HCT116 (cell line): ENCODE data around the gene GRIK5. TPM values are rescaled to one million over a fixed set of nuclear protein-coding genes. Genes with fewer than 3 reads are reported as not detected.
"Not testable (repeated sequence)": the region's sequence is repeated elsewhere in the genome, so short reads cannot be mapped to it uniquely, and the experiment has no call there.

Source experiments
- ATAC-seq: fragments of 200-7000 bp; cut with Tn5 transposase; 2 replicates; pipeline ENCODE4 v1.9.1; 2020; ENCODE audit warnings: mild to moderate bottlenecking, moderate library complexity
- BruUV-seq: library from RNA; stranded (reverse); fragments of 400-500 nt; replicated peaks from 2 replicates; lab custom pipeline; 2021; lab: Mats Ljungman, UMichigan
- CTCF ChIA-PET: fragments of 300-600 bp; sonication (Branson Sonifier 250); formaldehyde crosslinking; loops from one replicate; lab custom pipeline; 2021; ENCODE audit warnings: antibody characterized with exemption; lab: Charles Lee
- POLR2A ChIA-PET: fragments of 300-600, 350-600 bp; sonication (Branson Sonifier 250); formaldehyde crosslinking; loops from one replicate; lab custom pipeline; 2021; ENCODE audit warnings: antibody characterized with exemption; lab: Charles Lee
- RAD21 ChIA-PET, 2 experiments: fragments of 300-600 bp; sonication (Branson Sonifier 250); formaldehyde crosslinking; loops; one replicate each; lab custom pipeline; 2023; ENCODE audit warnings: low total read pairs in 2 of 2; ENCODE audit not compliant: uncharacterized antibody in 2 of 2, unreplicated experiment in 2 of 2, low non-redundant PET in 1 of 2; lab: Charles Lee
- DNase-seq: peaks from one replicate; pipeline ENCODE4 v3.0.0-alpha.2; 2010; ENCODE audit warnings: low read depth, low spot score
- H2AFZ ChIP-seq: fragments of 200-600 bp; shearing (Covaris generic), sonication (generic); 2 replicates; pipeline ENCODE4 v1.6.1; 2017; ENCODE audit warnings: low read depth, mixed run types, mixed read lengths, antibody characterized with exemption, low read length; ENCODE audit not compliant: poor library complexity, severe bottlenecking
- H3K27ac ChIP-seq: 2 replicates; pipeline ENCODE4 v1.5.1; 2012; ENCODE audit warnings: low read depth, low read length
- H3K27me3 ChIP-seq: fragments of 200-600 bp; sonication (generic); 2 replicates; pipeline ENCODE4 v1.6.1; 2016; ENCODE audit warnings: mixed run types, low read length, mixed read lengths; ENCODE audit not compliant: insufficient read depth
- H3K36me3 ChIP-seq, 2 experiments: fragments of 200-500 bp in 1 of 2; fragments of 200-600 bp in 1 of 2; sonication (Bioruptor generic) in 1 of 2; sonication (generic) in 1 of 2; 2 replicates each; pipeline versions ENCODE4 v1.5.1 to v1.6.1; 2014 to 2016; ENCODE audit warnings: low read length in 2 of 2, inconsistent platforms in 1 of 2, mixed read lengths in 1 of 2, mixed run types in 1 of 2; ENCODE audit not compliant: insufficient read depth in 2 of 2, control insufficient read depth in 1 of 2
- H3K4me1 ChIP-seq, 2 experiments: fragments of 200-600 bp in 1 of 2; sonication (generic) in 1 of 2; 2 replicates each; pipeline versions ENCODE4 v1.5.1 to v1.6.1; 2012 to 2017; ENCODE audit warnings: low read length in 2 of 2, inconsistent platforms in 1 of 2, mild to moderate bottlenecking in 1 of 2, mixed read lengths in 1 of 2, mixed run types in 1 of 2, moderate library complexity in 1 of 2; ENCODE audit not compliant: insufficient read depth in 2 of 2, control insufficient read depth in 1 of 2
- H3K4me2 ChIP-seq: fragments of 200-600 bp; sonication (generic); 2 replicates; pipeline ENCODE4 v1.6.1; 2017; ENCODE audit warnings: mixed run types, low read length, mixed read lengths
- H3K4me3 ChIP-seq, 2 experiments: fragments of 200-600 bp in 1 of 2; sonication (generic) in 1 of 2; replicated peaks in 1 of 2; 2 replicates each; pipeline ENCODE4 v1.5.1; 2011 to 2016; ENCODE audit warnings: low read length in 2 of 2, control low read depth in 1 of 2, low read depth in 1 of 2, mild to moderate bottlenecking in 1 of 2, mixed read lengths in 1 of 2, mixed run types in 1 of 2
- H3K79me2 ChIP-seq: fragments of 200-600 bp; sonication (generic); 2 replicates; pipeline ENCODE4 v1.6.1; 2017; ENCODE audit warnings: mild to moderate bottlenecking, mixed run types, low read length, moderate library complexity, mixed read lengths; ENCODE audit not compliant: insufficient read depth
- H3K9ac ChIP-seq: fragments of 200-600 bp; sonication (generic); 2 replicates; pipeline ENCODE4 v1.6.1; 2016; ENCODE audit warnings: low read length, mixed read lengths
- H3K9me2 ChIP-seq: fragments of 200-600 bp; sonication (generic), shearing (Covaris generic); 2 replicates; pipeline ENCODE4 v1.6.1; 2017; ENCODE audit warnings: mixed run types, mild to moderate bottlenecking, moderate library complexity; ENCODE audit not compliant: insufficient read depth
- H3K9me3 ChIP-seq, 2 experiments: fragments of 200-500 bp in 1 of 2; fragments of 200-600 bp in 1 of 2; sonication (Bioruptor generic) in 1 of 2; sonication (generic) in 1 of 2; 2 replicates each; pipeline ENCODE4 v1.6.1; 2014 to 2017; ENCODE audit warnings: low read length in 2 of 2, mixed read lengths in 2 of 2, inconsistent platforms in 1 of 2, low read depth in 1 of 2, mild to moderate bottlenecking in 1 of 2, mixed run types in 1 of 2, moderate library complexity in 1 of 2; ENCODE audit not compliant: control insufficient read depth in 1 of 2, insufficient read depth in 1 of 2
- H4K20me1 ChIP-seq: fragments of 200-600 bp; sonication (generic), shearing (Covaris generic); 2 replicates; pipeline ENCODE4 v1.6.1; 2017; ENCODE audit warnings: mixed run types, mild to moderate bottlenecking, moderate library complexity; ENCODE audit not compliant: insufficient read depth
- FOSL1 ChIP-seq: IDR thresholded peaks from 2 replicates; pipeline ENCODE4 v1.6.1; 2012; ENCODE audit warnings: low read depth
- SIN3A ChIP-seq: IDR thresholded peaks from 2 replicates; pipeline ENCODE4 v1.6.1; 2012; ENCODE audit warnings: low read depth
- YY1 ChIP-seq: IDR thresholded peaks from 2 replicates; pipeline ENCODE4 v1.6.1; 2011; ENCODE audit warnings: low read length, low read depth, moderate library complexity, mild to moderate bottlenecking; ENCODE audit not compliant: insufficient replicate concordance; ENCODE audit errors: extremely low read depth
- intact Hi-C: fragments of 100-400 bp; cut with micrococcal nuclease; formaldehyde crosslinking; loops from 2 replicates; pipeline ENCODE4 v1.10.0; 2022
- total RNA-seq: library from RNA; stranded (reverse); gene quantifications from one replicate; pipeline ENCODE4 v1.2.1, GENCODE V29; 2021; ENCODE audit not compliant: unreplicated experiment
- TF ChIP-seq, protein P1 (sequence below): IDR thresholded peaks from 2 replicates; pipeline ENCODE4 v1.6.1; 2012

Gene GRIK5
- total RNA-seq, 1 experiment from 2014 or later = 1.7 TPM

DNA sequence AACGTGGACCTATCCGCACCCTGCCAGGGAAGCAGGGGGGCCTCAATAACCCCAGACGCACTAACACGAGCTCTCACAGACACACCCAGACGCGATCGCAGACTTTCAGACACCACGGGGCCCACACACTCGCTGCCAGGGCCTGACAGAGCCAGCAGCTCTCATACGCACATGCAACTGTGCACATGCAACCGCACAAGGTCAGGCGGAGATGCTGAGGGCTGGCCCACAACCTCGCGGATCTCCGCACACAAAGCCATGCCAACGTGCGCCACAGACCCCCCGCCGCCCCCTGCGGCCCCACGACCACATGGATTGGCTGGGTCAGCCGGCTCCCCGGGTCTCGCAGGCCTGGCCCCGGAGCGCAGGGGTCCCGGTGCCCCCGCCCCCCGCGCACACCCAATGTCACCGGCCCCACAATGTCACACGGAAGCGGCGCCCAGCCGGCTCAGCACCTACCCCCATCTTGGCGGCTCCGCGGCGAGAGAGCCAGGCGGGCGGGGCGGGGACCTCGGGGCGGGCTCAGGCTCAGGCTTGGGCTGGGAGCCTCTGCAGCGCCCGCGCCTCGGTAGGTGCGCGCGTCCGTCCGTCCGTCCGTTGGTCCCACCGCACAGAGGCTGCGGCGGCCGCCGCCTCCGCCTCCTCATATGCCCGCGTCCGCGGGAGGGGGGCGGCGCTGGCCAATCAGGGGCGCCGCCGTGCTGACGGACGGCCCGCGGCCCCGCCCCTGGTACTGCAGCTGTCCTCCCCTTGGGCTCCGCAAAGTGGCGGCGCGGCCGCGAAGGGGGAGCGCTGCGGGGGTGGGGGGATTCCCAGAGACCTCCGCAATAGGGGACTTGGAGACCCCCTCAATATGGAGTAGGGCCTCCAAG lies 76.2 kb downstream of the GRIK5 start, which contains the start of gene ATP1A3 (continued):
- TF ChIP-seq SIN3A = no peak
- TF ChIP-seq, protein P1, sequence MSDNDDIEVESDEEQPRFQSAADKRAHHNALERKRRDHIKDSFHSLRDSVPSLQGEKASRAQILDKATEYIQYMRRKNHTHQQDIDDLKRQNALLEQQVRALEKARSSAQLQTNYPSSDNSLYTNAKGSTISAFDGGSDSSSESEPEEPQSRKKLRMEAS = no peak
- no peak for TF ChIP-seq YY1
- no peak for TF ChIP-seq FOSL1

DNA sequence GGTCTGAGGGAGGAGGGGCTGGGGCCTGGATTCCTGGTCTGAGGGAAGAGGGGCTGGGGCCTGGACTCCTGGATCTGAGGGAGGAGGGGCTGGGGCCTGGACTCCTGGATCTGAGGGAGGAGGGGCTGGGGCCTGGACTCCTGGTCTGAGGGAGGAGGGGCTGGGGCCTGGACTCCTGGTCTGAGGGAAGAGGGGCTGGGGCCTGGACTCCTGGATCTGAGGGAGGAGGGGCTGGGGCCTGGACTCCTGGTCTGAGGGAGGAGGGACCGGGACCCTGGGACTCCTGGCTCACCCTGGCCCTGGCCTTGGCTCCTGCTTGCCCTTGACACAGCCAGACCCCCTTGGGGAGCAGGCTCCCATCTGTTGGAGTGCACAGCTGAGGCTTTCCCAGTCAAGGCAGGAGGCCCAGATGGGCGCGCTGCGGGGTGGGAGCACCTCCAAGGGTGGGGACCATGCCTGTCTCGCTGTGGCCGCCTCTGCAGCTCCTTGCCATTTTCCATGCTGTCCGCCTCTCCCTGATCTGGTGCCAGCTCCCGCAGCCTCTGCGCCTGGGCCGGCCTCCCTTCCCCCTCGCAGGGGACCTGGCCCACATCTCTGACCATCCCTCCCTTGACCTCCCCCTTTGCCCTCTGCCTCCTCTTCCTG lies 78.0 kb downstream of the GRIK5 start:
- H3K36me3 ChIP-seq, H3K27ac ChIP-seq, H3K9me3 ChIP-seq, H3K4me3 ChIP-seq, RAD21 ChIA-PET, H4K20me1 ChIP-seq, BruUV-seq, H3K4me2 ChIP-seq, ATAC-seq, H3K27me3 ChIP-seq, DNase-seq, H3K79me2 ChIP-seq, H3K9ac ChIP-seq, H3K9me2 ChIP-seq, H2AFZ ChIP-seq, POLR2A ChIA-PET: not testable (repeated sequence)
- intact Hi-C loops = loop anchor here (10.0 kb wide), 1 partner anchor 103 kb away; no protein-coding TSS in a partner anchor
- CTCF ChIA-PET = interaction anchor here (1.9 kb wide), 1 partner anchor 36 kb away, joined by 5 read pairs; no protein-coding TSS in a partner anchor
- peaks cover 4 to 10% of the 10 kb centered on the region in 2 experiments; a peak in 3 of 4 replicates for H3K4me1 ChIP-seq
